Parathyroid adenoma (tissue), 2 donors: ENCODE results near the gene ATP5F1E.

Experiments used
- H2AFZ ChIP-seq: fragments of 300-600 bp; sonication (generic); one replicate; pipeline ENCODE4 v1.7.0; 2017; ENCODE audit warnings: antibody characterized with exemption, mild to moderate bottlenecking
- H3K27ac ChIP-seq: fragments of 300-600 bp; sonication (generic); one replicate; pipeline ENCODE4 v1.7.0; 2017
- H3K27me3 ChIP-seq: fragments of 300-600 bp; sonication (generic); one replicate; pipeline ENCODE4 v1.7.0; 2017; ENCODE audit warnings: low read length; ENCODE audit not compliant: control insufficient read depth, insufficient read depth
- H3K36me3 ChIP-seq: fragments of 300-600 bp; sonication (generic); one replicate; pipeline ENCODE4 v1.7.0; 2017; ENCODE audit warnings: low read length; ENCODE audit not compliant: control insufficient read depth, insufficient read depth
- H3K4me1 ChIP-seq: fragments of 300-600 bp; sonication (generic); one replicate; pipeline ENCODE4 v1.7.0; 2017; ENCODE audit warnings: control low read depth
- H3K4me2 ChIP-seq: fragments of 300-600 bp; sonication (generic); one replicate; pipeline ENCODE4 v1.7.0; 2017; ENCODE audit warnings: low read length
- H3K4me3 ChIP-seq: fragments of 300-600 bp; sonication (generic); one replicate; pipeline ENCODE4 v1.7.0; 2017; ENCODE audit warnings: low read depth, low read length
- H3K79me2 ChIP-seq: fragments of 300-600 bp; sonication (generic); one replicate; pipeline ENCODE4 v1.7.0; 2017; ENCODE audit warnings: control low read depth
- H3K9ac ChIP-seq: fragments of 300-600 bp; sonication (generic); one replicate; pipeline ENCODE4 v1.7.0; 2017; ENCODE audit warnings: mild to moderate bottlenecking
- H3K9me3 ChIP-seq: fragments of 300-600 bp; sonication (generic); one replicate; pipeline ENCODE4 v1.7.0; 2017; ENCODE audit warnings: low read length; ENCODE audit not compliant: control insufficient read depth
- CTCF ChIP-seq: fragments of 300-600 bp; sonication (generic); IDR thresholded peaks from one replicate; pipeline ENCODE4 v1.7.0; 2017; ENCODE audit warnings: antibody characterized with exemption, mild to moderate bottlenecking
- donor health status: primary hyperparathyroidism.

Gene ATP5F1E

GRCh38 chr20:59006167-59006863, 25.8 kb downstream of the ATP5F1E start:
- H3K4me3 ChIP-seq, result peak overlapping the region; percentile 88
- H3K9ac ChIP-seq, result peak overlapping the region; percentile 78
- H3K4me1 ChIP-seq, result peaks cover 17% of the 10 kb centered on the region
- no peaks in the 10 kb centered on the region for H3K9me3 ChIP-seq
- H3K79me2 ChIP-seq, result peaks cover 12% of the 10 kb centered on the region
- peak overlapping the region; percentile 56 for H3K27ac ChIP-seq
- no peak for TF ChIP-seq CTCF
- H3K36me3 ChIP-seq, result no peaks in the 10 kb centered on the region
- H2AFZ ChIP-seq, result peak overlapping the region; percentile 92
- no peaks in the 10 kb centered on the region for H3K27me3 ChIP-seq
- H3K4me2 ChIP-seq, result peak overlapping the region; percentile 99

GRCh38 chr20:59005523-59006166, 26.5 kb downstream of the ATP5F1E start:
- peaks cover 17% of the 10 kb centered on the region for H3K4me1 ChIP-seq
- peak overlapping the region; percentile 88 for H3K4me3 ChIP-seq
- no peaks in the 10 kb centered on the region for H3K27me3 ChIP-seq
- no peak overlapping the region for H3K9ac ChIP-seq
- H3K4me2 ChIP-seq, result peak overlapping the region; percentile 99
- no peaks in the 10 kb centered on the region for H3K9me3 ChIP-seq
- no peak overlapping the region for H2AFZ ChIP-seq
- peak overlapping the region; percentile 56 for H3K27ac ChIP-seq
- no peak for TF ChIP-seq CTCF
- no peaks in the 10 kb centered on the region for H3K36me3 ChIP-seq
- peaks cover 12% of the 10 kb centered on the region for H3K79me2 ChIP-seq

- H3K9ac ChIP-seq, result no peak overlapping the region
Measured at GRCh38 chr20:59004763-59005522, 27.2 kb downstream of the ATP5F1E start.

GRCh38 chr20:59004493-59004762, 27.7 kb downstream of the ATP5F1E start:
- H3K27me3 ChIP-seq, result no peaks in the 10 kb centered on the region
- H3K36me3 ChIP-seq, result no peaks in the 10 kb centered on the region
- no peak overlapping the region for H2AFZ ChIP-seq
- no peak for TF ChIP-seq CTCF
- peaks cover 17% of the 10 kb centered on the region for H3K4me1 ChIP-seq
- no peak overlapping the region for H3K4me3 ChIP-seq
- peaks cover 12% of the 10 kb centered on the region for H3K79me2 ChIP-seq
- no peaks in the 10 kb centered on the region for H3K9me3 ChIP-seq
- no peak overlapping the region for H3K4me2 ChIP-seq
- no peak overlapping the region for H3K27ac ChIP-seq
- no peak overlapping the region for H3K9ac ChIP-seq

More at GRCh38 chr20:59004763-59005522, 27.2 kb downstream of the ATP5F1E start:
- peaks cover 17% of the 10 kb centered on the region for H3K4me1 ChIP-seq
- no peaks in the 10 kb centered on the region for H3K9me3 ChIP-seq
- H2AFZ ChIP-seq, result no peak overlapping the region
- no peak for TF ChIP-seq CTCF
- H3K4me2 ChIP-seq, result peak overlapping the region; percentile 99
- H3K27ac ChIP-seq, result no peak overlapping the region
- peaks cover 12% of the 10 kb centered on the region for H3K79me2 ChIP-seq
- no peaks in the 10 kb centered on the region for H3K36me3 ChIP-seq
- peak overlapping the region; percentile 88 for H3K4me3 ChIP-seq
- H3K27me3 ChIP-seq, result no peaks in the 10 kb centered on the region
